GM12878 (cell line): ENCODE data around the gene ICAM4. TPM values are rescaled to one million over a fixed set of nuclear protein-coding genes. Genes with fewer than 3 reads are reported as not detected.

Experiments used
- ATAC-seq: fragments of 200-7000 bp; cut with Tn5 transposase; 3 replicates; pipeline ENCODE4 v1.9.1; 2020; ENCODE audit warnings: mild to moderate bottlenecking, moderate library complexity
- BruUV-seq: library from RNA; stranded (reverse); fragments of 400-500 nt; replicated peaks from 2 replicates; lab custom pipeline; 2021; lab: Mats Ljungman, UMichigan
- CTCF ChIA-PET: fragments of 300-600 bp; sonication (Branson Sonifier 250); formaldehyde crosslinking; extraction: SDS; loops from one replicate; lab custom pipeline; 2021; ENCODE audit warnings: inconsistent platforms; lab: Yijun Ruan, JAX
- POLR2A ChIA-PET: fragments of 350-600 bp; formaldehyde crosslinking; extraction: SDS; loops from one replicate; lab custom pipeline; 2021; ENCODE audit warnings: inconsistent platforms; lab: Charles Lee
- RAD21 ChIA-PET: fragments of 300-600 bp; sonication (Branson Sonifier 250); formaldehyde crosslinking; loops from one replicate; lab custom pipeline; 2023; ENCODE audit warnings: antibody characterized with exemption; ENCODE audit not compliant: unreplicated experiment; lab: Charles Lee
- SMC1A ChIA-PET: fragments of 300-600 bp; sonication (Branson Sonifier 250); formaldehyde crosslinking; loops from one replicate; lab custom pipeline; 2023; ENCODE audit not compliant: unreplicated experiment, uncharacterized antibody; lab: Charles Lee
- DNase-seq: peaks from one replicate; pipeline ENCODE4 v3.0.0-alpha.2; 2011; ENCODE audit warnings: low read depth, low spot score
- FAIRE-seq: peaks from 3 replicates; lab custom pipeline; 2011; peaks lifted over from hg19 to GRCh38; lab: Jason Lieb, UNC
- H2AFZ ChIP-seq: 2 replicates; pipeline ENCODE4 v1.6.0; 2011; ENCODE audit warnings: low read depth, low read length, control low read depth; ENCODE audit not compliant: control insufficient read depth
- H3K27ac ChIP-seq: 2 replicates; pipeline ENCODE4 v1.5.1; 2011; ENCODE audit warnings: control low read depth; ENCODE audit not compliant: control insufficient read depth, insufficient read depth
- H3K27me3 ChIP-seq, 2 experiments: replicated peaks in 1 of 2; 2 replicates each; pipeline versions ENCODE4 v1.6.0 to v1.6.1; 2011; ENCODE audit warnings: low read length in 1 of 2; ENCODE audit not compliant: control insufficient read depth in 2 of 2, insufficient read depth in 2 of 2
- H3K36me3 ChIP-seq, 2 experiments: 2 replicates each; pipeline ENCODE4 v1.5.1; 2011; ENCODE audit warnings: low read length in 1 of 2; ENCODE audit not compliant: control insufficient read depth in 2 of 2, insufficient read depth in 2 of 2
- H3K4me1 ChIP-seq: 2 replicates; pipeline ENCODE4 v1.6.1; 2011; ENCODE audit warnings: mild to moderate bottlenecking, low read length, moderate library complexity, mixed read lengths; ENCODE audit not compliant: control insufficient read depth, insufficient read depth
- H3K4me2 ChIP-seq: 2 replicates; pipeline ENCODE4 v1.6.0; 2011; ENCODE audit warnings: control low read depth; ENCODE audit not compliant: control insufficient read depth, insufficient read depth
- H3K4me3 ChIP-seq: fragments of 200-600 bp; sonication (generic); 2 replicates; pipeline ENCODE4 v1.5.1; 2016
- H3K79me2 ChIP-seq: 2 replicates; pipeline ENCODE4 v1.6.0; 2011; ENCODE audit warnings: low read length; ENCODE audit not compliant: control insufficient read depth, insufficient read depth
- H3K9ac ChIP-seq: 2 replicates; pipeline ENCODE4 v1.8.0; 2011; ENCODE audit warnings: low read length, control low read depth, mixed read lengths; ENCODE audit not compliant: control insufficient read depth, insufficient read depth
- H3K9me3 ChIP-seq: replicated peaks from 3 replicates; pipeline ENCODE4 v1.5.1; 2011; ENCODE audit warnings: mild to moderate bottlenecking, low read length; ENCODE audit not compliant: control insufficient read depth, insufficient read depth
- H4K20me1 ChIP-seq: 2 replicates; pipeline ENCODE4 v1.6.0; 2011; ENCODE audit not compliant: control insufficient read depth, insufficient read depth
- DPF2 ChIP-seq: fragments of 450-650 bp; IDR thresholded peaks from 2 replicates; pipeline ENCODE4 v1.6.1; 2017; ENCODE audit warnings: mild to moderate bottlenecking
- JUND ChIP-seq: IDR thresholded peaks from 2 replicates; pipeline ENCODE4 v1.6.1; 2012; ENCODE audit warnings: low read depth, mild to moderate bottlenecking, low read length, improper control_type of control experiment, moderate library complexity
- KLF5 ChIP-seq: fragments of 450-650 bp; IDR thresholded peaks from 2 replicates; pipeline ENCODE4 v1.6.1; 2014; ENCODE audit warnings: mild to moderate bottlenecking; ENCODE audit not compliant: partially characterized antibody
- NBN ChIP-seq: fragments of 450-650 bp; IDR thresholded peaks from 2 replicates; pipeline ENCODE4 v1.6.1; 2016
- NFYB ChIP-seq: IDR thresholded peaks from 2 replicates; pipeline ENCODE4 v1.6.1; 2011; ENCODE audit warnings: low read depth, mild to moderate bottlenecking, low read length, improper control_type of control experiment, moderate library complexity; ENCODE audit not compliant: insufficient read depth
- NRF1 ChIP-seq: conservative IDR thresholded peaks from 2 replicates; pipeline ENCODE4 v1.6.1; 2011; ENCODE audit warnings: mild to moderate bottlenecking, low read depth, low read length, improper control_type of control experiment
- PBX3 ChIP-seq: IDR thresholded peaks from 2 replicates; pipeline ENCODE4 v1.6.1; 2011; ENCODE audit warnings: mild to moderate bottlenecking, low read depth, low read length, moderate library complexity; ENCODE audit not compliant: insufficient replicate concordance
- RELA ChIP-seq: fragments of 450-650 bp; IDR thresholded peaks from 2 replicates; pipeline ENCODE4 v1.8.0; 2014; ENCODE audit warnings: borderline replicate concordance; ENCODE audit not compliant: partially characterized antibody
- STAT1 ChIP-seq: fragments of 450-650 bp; conservative IDR thresholded peaks from 2 replicates; pipeline ENCODE4 v1.6.1; 2014; ENCODE audit warnings: antibody characterized with exemption, mild to moderate bottlenecking
- WGBS: methylation state at CpG from one replicate; pipeline ENCODE4 v1.1.6; 2016; ENCODE audit warnings: low lambda C conversion rate; ENCODE audit not compliant: insufficient replicate concordance, insufficient coverage; ENCODE audit errors: missing lambda C conversion rate; 5-methylcytosine and 5-hydroxymethylcytosine counted together
- in situ Hi-C: fragments of 300-500 bp; cut with MboI; formaldehyde crosslinking; loops from 9 replicates; pipeline ENCODE4 v1.14.3; 2018; ENCODE audit warnings: mixed read lengths
- intact Hi-C: fragments of 100-400 bp; cut with micrococcal nuclease; formaldehyde crosslinking; loops from one replicate; pipeline ENCODE4 v1.14.2; 2022; ENCODE audit not compliant: unreplicated experiment
- polyA plus RNA-seq, 11 experiments: library from polyadenylated mRNA; depleted of rRNA in 4 of 11; unstranded in 6 of 11; stranded (reverse) in 5 of 11; fragments of >200 nt; fragmentation: Nextera tagmentation in 4 of 11; fragmentation: Illumina TruSeq in 1 of 11; extraction: Ambion mirVana in 4 of 11; extraction: Trizol in 1 of 11; gene quantifications; 1 replicate in 1 of 11; 2 replicates in 10 of 11; pipeline versions ENCODE4 v1.2.1 to v1.2.3, GENCODE V29; 2011 to 2016; ENCODE audit warnings: inconsistent platforms in 2 of 11, missing spikeins in 2 of 11, low read depth in 1 of 11
- total RNA-seq, 4 experiments: library from RNA; depleted of rRNA in 3 of 4; stranded (reverse); fragments of >200 nt in 3 of 4; fragmentation: Illumina TruSeq in 1 of 4; extraction: Trizol in 1 of 4; gene quantifications; 2 replicates each; pipeline versions ENCODE4 v1.2.1 to v1.2.3, GENCODE V29; 2013 to 2021
- TF ChIP-seq, protein P1 (sequence below): fragments of 450-650 bp; IDR thresholded peaks from 2 replicates; pipeline ENCODE4 v1.6.1; 2017; ENCODE audit warnings: mild to moderate bottlenecking, moderate library complexity
- TF ChIP-seq, protein P2 (sequence below): IDR thresholded peaks from 2 replicates; pipeline ENCODE4 v1.6.1; 2012; ENCODE audit warnings: mild to moderate bottlenecking, low read depth, low read length
- TF ChIP-seq, protein P3 (sequence below): fragments of 450-650 bp; IDR thresholded peaks from 2 replicates; pipeline ENCODE4 v1.6.1; 2017; ENCODE audit warnings: low read depth, mild to moderate bottlenecking, moderate library complexity

ICAM4 gene
- total and polyA plus RNA-seq, 10 of the 15 experiments (the other 5 are each of a cell fraction or from before 2014, with no cell fraction given) = 0.31 to 5.1 (median 1.7) TPM

DNA sequence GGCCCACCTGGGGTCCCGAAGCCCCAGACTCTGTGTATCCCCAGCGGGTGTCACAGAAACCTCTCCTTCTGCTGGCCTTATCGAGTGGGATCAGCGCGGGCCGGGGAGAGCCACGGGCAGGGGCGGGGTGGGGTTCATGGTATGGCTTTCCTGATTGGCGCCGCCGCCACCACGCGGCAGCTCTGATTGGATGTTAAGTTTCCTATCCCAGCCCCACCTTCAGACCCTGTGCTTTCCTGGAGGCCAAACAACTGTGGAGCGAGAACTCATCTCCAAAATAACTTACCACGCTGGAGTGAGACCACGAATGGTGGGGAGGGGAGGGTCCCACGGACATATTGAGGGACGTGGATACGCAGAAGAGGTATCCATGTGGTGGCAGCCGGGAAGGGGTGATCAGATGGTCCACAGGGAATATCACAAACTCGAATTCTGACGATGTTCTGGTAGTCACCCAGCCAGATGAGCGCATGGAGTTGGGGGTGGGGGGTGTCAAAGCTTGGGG, 2.0 kb downstream of the ICAM4 start:
- ChIA-PET POLR2A (interaction anchor here (0.6 to 5.5 kb wide), 18 partner anchors 8 to 280 kb away, joined by 3 to 69 read pairs (median 4); partner anchors contain the start of genes CDC37, CDKN2D, FDX2 and ICAM1), SMC1A (interaction anchor here (0.7 to 3.7 kb wide), 13 partner anchors 9 to 102 kb away, joined by 3 to 50 read pairs (median 4); partner anchors contain the start of genes ICAM1 and TYK2), CTCF (interaction anchor here (0.7 to 5.9 kb wide), 13 partner anchors 9 to 190 kb away, joined by 3 to 72 read pairs (median 5); partner anchors contain the start of genes ICAM1 and TYK2), RAD21 (interaction anchor here (0.9 to 5.4 kb wide), 16 partner anchors 9 to 115 kb away, joined by 3 to 119 read pairs (median 4); partner anchors contain the start of genes CDC37, ICAM1, MRPL4 and RAVER1)
- peak overlapping the region; percentile 77 for H3K4me3 ChIP-seq
- H3K36me3 ChIP-seq = peaks cover 21% of the 10 kb centered on the region in 2 experiments; a peak in 3 of 4 replicates
- H3K4me1 ChIP-seq = peaks cover 73% of the 10 kb centered on the region
- H3K9me3 ChIP-seq = no peaks in the 10 kb centered on the region; the same call in 2 of the 3 replicates
- WGBS = 2% methylated on average over 23 of the region's 23 CpGs
- in situ Hi-C loops (no loop called here), intact Hi-C loops (no loop called here)
- peak overlapping the region; percentile 98 for H3K4me2 ChIP-seq
- peaks cover 1 to 15% of the 10 kb centered on the region in 2 experiments for H3K27me3 ChIP-seq
- H4K20me1 ChIP-seq = peaks cover 9% of the 10 kb centered on the region; the same call in 1 of the 2 replicates
- ATAC-seq (peak; percentile 58), DNase-seq (no peak), FAIRE-seq (peak; percentile 75)
- no peaks in the 10 kb centered on the region for H3K79me2 ChIP-seq
- peak overlapping the region; percentile 24; the same call in 1 of the 2 replicates for H3K27ac ChIP-seq
- peak overlapping the region; percentile 94 for H2AFZ ChIP-seq
- H3K9ac ChIP-seq = peak overlapping the region; percentile 49; the same call in 1 of the 2 replicates
- no TSS peak for BruUV-seq
- TF ChIP-seq NFYB (peak; percentile 74), DPF2 (no peak), KLF5 (peak; percentile 31), NRF1 (no peak), NBN (peak; percentile 33; the same call in 1 of the 2 replicates), JUND (no peak), STAT1 (0 out of 2 replicates have a peak, but pooled peaks have one; percentile 23), RELA (no peak), PBX3 (no peak)
- TF ChIP-seq, protein P1, sequence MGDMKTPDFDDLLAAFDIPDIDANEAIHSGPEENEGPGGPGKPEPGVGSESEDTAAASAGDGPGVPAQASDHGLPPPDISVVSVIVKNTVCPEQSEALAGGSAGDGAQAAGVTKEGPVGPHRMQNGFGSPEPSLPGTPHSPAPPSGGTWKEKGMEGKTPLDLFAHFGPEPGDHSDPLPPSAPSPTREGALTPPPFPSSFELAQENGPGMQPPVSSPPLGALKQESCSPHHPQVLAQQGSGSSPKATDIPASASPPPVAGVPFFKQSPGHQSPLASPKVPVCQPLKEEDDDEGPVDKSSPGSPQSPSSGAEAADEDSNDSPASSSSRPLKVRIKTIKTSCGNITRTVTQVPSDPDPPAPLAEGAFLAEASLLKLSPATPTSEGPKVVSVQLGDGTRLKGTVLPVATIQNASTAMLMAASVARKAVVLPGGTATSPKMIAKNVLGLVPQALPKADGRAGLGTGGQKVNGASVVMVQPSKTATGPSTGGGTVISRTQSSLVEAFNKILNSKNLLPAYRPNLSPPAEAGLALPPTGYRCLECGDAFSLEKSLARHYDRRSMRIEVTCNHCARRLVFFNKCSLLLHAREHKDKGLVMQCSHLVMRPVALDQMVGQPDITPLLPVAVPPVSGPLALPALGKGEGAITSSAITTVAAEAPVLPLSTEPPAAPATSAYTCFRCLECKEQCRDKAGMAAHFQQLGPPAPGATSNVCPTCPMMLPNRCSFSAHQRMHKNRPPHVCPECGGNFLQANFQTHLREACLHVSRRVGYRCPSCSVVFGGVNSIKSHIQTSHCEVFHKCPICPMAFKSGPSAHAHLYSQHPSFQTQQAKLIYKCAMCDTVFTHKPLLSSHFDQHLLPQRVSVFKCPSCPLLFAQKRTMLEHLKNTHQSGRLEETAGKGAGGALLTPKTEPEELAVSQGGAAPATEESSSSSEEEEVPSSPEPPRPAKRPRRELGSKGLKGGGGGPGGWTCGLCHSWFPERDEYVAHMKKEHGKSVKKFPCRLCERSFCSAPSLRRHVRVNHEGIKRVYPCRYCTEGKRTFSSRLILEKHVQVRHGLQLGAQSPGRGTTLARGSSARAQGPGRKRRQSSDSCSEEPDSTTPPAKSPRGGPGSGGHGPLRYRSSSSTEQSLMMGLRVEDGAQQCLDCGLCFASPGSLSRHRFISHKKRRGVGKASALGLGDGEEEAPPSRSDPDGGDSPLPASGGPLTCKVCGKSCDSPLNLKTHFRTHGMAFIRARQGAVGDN = no peak
- TF ChIP-seq, protein P2, sequence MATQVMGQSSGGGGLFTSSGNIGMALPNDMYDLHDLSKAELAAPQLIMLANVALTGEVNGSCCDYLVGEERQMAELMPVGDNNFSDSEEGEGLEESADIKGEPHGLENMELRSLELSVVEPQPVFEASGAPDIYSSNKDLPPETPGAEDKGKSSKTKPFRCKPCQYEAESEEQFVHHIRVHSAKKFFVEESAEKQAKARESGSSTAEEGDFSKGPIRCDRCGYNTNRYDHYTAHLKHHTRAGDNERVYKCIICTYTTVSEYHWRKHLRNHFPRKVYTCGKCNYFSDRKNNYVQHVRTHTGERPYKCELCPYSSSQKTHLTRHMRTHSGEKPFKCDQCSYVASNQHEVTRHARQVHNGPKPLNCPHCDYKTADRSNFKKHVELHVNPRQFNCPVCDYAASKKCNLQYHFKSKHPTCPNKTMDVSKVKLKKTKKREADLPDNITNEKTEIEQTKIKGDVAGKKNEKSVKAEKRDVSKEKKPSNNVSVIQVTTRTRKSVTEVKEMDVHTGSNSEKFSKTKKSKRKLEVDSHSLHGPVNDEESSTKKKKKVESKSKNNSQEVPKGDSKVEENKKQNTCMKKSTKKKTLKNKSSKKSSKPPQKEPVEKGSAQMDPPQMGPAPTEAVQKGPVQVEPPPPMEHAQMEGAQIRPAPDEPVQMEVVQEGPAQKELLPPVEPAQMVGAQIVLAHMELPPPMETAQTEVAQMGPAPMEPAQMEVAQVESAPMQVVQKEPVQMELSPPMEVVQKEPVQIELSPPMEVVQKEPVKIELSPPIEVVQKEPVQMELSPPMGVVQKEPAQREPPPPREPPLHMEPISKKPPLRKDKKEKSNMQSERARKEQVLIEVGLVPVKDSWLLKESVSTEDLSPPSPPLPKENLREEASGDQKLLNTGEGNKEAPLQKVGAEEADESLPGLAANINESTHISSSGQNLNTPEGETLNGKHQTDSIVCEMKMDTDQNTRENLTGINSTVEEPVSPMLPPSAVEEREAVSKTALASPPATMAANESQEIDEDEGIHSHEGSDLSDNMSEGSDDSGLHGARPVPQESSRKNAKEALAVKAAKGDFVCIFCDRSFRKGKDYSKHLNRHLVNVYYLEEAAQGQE = no peak
- TF ChIP-seq, protein P3, sequence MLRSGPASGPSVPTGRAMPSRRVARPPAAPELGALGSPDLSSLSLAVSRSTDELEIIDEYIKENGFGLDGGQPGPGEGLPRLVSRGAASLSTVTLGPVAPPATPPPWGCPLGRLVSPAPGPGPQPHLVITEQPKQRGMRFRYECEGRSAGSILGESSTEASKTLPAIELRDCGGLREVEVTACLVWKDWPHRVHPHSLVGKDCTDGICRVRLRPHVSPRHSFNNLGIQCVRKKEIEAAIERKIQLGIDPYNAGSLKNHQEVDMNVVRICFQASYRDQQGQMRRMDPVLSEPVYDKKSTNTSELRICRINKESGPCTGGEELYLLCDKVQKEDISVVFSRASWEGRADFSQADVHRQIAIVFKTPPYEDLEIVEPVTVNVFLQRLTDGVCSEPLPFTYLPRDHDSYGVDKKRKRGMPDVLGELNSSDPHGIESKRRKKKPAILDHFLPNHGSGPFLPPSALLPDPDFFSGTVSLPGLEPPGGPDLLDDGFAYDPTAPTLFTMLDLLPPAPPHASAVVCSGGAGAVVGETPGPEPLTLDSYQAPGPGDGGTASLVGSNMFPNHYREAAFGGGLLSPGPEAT = no peak
